T-helper 22 cell (primary cell): ENCODE measurements around the gene CAVIN2.

Source experiments
- DNase-seq: peaks from one replicate; pipeline ENCODE4 v3.0.0-alpha.2; 2020; ENCODE audit warnings: low read depth

CAVIN2 gene

DNA sequence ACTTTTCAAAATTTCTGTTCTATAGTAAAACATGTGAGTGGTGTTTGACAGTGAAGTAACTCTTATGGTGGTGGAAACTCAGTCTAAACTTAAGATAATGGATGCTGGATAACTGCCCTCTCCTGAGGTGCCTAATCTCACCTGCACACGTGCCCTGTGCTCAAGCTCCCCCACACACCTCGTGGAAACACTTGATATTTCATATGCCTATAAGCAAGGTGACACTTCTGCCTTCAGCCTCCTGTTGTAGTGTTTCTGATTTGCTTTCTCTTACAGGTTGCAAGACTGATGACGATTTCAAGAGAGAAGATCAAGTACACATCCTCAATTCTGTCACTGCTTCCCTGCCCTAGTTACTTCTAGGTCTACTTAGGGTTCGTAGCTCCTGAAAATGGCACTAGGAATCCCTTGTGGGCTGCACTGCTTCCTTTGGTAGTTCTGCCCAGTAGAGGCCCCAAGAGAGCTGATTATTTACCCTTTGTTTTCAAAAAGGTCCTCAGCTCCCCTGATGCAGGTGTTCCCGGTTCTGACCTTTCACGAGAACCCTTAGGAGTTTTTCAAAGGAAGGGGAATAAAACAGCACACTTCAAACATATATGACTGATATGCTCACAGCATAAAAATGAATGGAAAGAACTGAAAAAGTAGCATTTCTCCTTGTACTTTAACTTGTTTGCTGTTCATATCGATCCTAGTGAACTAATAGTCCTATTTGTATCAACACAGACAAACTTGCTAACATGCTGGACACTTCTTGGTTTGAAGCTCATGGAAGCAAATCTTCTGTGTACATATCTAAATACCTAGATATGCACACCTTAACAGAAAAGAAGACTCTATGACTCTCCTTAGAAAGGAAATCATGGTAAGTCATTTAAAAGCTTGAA, 6.7 kb downstream of the CAVIN2 start:
- no peak for DNase-seq

DNA sequence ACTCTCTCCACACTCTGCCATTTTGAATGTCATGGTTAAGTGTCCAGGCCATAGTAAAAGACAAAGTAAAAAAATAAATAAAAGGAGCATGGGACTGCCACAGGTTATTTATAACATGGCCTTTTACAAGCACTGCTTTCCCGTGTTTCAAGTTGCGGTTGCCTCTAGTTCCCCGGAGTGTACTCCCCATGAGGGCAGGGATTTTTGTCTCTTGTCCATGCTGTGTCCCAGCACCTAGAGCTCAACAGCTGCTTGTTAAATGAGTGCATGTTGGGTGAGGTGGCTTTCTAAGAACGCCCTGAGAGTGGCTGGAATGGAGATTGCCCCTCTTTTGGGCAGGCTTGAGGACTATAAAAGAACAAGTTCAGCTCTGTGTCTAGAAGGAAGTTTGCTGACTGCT, 8.4 kb downstream of the CAVIN2 start:
- no peak for DNase-seq

DNA sequence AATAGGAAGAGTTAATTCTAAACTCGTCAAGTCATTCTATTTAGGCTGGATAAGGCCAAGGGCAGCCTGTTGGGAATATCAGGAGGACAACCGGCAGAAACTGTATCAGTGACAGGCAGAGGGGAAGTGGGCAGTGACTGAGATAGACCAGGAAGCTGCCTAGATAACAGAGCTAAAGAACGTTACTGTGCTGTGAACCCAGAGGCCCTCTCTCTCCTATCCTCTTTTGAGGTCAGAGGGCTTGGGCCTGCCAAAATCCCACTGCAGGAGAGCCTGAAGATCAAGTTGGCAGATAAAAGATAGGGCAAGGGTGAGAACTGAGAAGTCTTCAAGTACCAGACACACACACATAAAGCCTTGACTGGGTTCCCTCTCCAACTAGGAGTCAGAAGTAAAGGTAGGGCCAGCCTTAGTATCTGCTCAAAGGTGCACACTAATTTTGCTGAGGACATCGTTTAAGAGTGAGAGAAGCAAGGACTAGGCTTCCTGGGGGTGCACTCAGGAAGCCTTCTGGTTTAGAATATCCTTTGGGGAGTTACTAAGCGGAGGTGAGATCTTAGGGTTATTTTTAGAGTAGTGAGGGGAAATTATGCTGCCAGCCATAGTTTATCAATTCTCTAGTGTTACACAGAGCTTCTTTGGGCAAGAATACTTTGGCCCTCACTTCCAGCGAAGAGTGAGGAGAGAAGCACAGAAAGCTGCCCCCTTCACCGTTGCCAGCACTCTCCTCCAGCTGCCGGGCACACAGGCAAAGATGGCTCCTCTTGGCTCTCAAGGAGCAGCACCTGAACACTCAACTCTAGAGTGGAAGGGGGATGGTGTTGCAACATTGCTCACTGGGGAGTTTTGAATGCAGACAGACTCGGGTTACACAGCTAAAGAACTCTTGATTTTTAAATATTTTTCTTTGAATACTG, 9.8 kb downstream of the CAVIN2 start:
- DNase-seq: no peak

DNA sequence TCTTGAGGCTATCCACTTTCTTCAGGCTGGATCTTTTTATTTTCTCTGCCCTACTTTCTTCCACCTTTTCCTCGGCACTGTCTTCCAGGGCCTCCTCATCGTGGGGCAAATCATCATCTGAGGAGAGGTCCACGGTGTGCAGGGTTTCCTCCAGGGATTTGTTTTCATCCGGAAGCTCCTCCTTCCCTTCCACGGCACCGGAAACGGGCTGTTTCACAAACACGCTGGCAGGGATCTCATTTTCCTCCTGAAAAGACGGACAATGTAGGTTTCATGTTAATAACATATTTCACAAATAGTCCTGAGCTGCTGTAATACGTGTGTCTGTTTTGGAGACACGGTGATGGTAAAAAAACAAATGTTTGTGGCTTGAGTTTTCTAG, 10.4 kb downstream of the CAVIN2 start:
- DNase-seq: no peak

DNA sequence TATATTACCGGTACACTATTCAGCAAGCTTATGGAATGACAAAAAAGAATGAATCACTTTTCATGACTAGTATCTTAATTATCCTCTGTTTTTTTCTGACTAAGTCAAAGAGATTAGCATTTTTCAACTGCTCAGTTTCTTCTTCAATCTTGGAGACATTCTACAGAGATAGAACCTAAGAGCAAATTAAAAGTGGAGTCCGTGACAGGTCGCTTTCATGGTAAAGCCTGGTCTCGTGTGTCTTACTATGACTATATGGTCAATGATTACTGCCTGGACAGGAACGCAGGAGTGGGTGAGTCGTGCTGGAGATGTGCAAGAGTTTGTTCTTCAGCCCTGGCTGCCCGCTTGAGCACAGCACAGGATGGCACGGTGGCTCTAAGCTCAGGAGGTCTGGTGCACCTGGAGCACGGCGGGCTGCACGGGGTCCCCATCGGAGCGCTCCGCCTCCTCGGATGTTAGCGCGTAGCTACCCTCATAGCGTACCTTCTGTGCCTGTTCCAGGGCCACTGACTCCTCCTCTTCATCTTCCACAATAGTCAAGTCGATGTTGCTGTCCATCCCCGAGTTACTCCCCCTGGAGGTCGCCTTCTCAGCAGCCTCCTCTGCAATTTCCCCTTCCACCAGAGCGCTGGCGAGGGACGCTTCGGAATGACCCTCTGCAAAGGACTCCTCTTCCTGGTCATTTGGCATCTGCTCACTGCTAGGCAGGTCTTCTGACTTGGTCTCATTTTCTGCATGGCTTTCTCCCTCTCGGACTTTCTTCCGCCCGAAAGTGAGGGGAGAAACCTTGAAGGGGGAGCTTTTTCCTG, 11.1 kb downstream of the CAVIN2 start:
- no peak for DNase-seq

DNA sequence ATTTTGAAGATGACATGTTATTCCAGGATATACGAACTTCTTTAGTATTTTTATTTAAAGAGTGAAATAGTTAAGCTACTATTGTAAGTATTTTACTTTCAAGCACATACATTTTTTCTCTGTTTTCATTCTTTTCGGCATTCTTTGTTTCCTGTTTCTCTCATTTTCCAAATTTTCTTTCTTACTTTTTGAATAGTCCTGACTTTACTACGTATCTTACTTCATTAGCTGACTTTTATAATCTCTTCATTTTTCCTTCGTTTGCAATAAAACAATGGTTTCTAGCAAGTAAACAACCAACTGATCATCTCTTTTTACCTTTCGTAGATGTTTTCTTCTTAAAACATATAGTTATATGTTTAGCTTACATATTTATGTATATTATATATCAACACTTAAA, 11.8 kb downstream of the CAVIN2 start:
- DNase-seq: no peak

DNA sequence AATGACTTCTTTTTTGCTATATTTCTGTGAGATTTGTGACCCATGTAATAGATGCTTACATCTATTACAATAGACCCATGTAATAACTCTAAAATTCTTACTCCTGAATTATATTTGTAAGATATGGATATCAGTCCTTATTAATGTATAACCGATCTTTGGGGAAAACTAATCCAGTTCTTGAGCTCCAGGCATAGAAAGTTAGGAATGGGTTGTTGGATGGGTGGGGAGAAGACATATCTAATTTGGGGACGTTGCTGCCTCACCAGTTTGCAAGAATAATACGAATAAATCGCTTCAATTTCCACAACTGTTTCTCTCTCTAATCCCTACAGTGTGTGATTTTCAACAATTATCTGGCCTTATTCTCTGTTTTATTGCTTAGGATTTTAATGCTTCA, 13.5 kb downstream of the CAVIN2 start:
- DNase-seq: no peak

DNA sequence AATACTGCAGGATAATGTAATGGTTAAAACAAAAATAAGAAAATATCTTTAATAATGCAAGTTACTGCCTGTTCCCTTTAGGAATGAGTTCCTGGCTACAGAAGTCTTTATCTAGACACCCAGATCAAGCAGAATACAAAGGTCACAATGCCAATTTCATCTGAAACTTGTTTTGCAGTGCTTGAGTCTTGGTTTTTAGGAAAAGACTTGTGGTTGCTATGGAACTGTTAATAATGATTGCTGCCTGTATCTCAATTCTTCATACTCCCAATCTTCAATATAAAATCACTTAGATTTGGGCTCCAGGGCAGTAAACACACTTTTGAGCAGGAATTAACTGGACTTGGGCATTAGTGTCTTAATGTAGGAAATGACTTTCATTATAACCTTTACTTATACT, 14.2 kb downstream of the CAVIN2 start:
- no peak for DNase-seq

DNA sequence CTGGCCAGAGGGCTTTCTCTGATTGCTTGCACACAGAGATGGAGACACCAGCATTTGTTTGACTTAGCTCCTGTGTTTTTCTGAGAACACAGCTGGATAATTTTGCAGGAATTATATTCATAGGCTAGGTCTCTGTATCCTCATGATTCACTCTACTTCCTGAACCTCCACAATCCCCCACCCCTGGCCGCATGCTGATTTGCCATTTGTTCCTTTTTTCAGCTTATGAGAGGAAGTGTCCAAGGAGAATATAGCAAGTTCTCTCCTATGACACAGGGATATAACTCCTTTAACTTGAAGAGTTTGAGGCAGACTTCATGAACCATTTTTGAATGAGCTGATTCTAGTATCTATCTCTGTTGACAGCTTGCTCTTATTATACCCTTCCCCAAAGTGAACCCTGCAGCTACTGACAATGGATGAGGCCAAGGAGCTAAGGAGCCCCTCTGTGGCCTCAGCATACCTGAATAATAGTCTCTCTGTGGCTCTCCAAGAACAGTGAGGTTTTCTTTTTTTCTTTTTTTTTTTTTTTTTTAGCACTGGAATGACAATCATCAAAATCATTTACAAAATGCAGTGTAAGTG, 15.4 kb downstream of the CAVIN2 start:
- DNase-seq: no peak

DNA sequence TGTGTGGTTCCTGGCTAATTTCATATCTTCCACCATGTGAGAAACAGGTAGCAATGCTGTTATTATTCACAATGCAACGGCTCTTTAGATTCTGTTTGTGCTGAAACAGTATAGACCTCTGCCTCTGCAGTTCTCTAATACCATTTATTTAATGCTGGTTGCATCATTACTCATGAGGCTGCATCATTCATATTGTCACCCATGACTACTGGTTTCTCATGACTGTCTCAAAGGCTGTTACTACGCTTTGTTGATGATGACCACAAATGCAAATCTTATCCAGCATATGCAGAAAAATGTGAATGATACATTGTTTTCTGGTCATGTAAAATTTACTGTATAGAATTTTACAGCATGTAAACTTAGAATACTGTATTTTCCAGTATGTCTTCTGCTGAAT, 22.5 kb downstream of the CAVIN2 start:
- no peak for DNase-seq

DNA sequence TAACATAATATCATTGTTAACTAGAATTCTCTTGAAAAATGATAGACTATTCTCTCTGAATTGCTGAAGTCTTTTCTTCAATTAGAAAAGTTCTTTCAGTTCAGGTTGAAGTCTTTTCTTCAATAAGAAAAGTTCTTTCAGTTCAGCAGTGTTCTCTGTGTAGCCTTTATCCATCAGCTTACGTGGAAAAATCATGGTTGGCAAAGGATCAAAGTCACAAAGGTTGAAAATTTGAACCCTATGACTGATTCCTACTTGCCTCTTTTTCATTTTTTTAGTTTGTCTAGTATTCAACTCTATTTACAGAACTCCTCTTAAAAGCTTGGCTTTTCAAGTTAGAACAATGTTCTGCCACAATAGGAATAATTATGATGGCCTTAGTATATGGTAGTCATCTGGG, 25.8 kb downstream of the CAVIN2 start:
- DNase-seq: no peak

DNA sequence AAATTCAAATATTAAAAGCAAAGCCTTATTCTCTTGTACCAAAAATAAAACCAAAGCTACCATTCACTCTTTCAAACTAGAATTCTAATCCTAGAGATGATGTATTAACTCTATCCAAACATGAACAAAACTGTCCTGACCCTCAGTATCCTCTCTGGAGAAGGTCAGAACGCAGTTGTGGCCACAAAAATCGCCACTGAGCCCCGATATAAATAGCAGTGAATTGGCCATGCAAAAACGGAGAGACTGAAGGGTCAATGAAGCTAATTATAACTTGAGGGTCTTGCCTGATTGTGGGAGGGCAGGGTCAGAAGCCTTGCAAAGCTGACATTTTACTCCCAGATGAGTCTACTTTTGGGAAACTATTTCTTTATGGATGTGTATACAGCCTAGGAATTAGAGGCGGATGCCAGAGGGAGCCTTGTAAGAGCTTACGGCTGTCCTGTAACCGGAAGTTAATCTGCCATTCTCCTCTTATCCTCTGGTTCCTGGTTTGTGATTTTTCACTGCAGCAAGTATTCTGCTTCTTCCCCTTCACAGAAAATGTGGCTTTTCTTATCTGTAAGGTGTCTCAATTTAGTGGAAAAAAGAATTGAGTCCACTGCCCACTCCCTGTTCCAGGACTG, 28.1 kb downstream of the CAVIN2 start:
- DNase-seq: no peak

DNA sequence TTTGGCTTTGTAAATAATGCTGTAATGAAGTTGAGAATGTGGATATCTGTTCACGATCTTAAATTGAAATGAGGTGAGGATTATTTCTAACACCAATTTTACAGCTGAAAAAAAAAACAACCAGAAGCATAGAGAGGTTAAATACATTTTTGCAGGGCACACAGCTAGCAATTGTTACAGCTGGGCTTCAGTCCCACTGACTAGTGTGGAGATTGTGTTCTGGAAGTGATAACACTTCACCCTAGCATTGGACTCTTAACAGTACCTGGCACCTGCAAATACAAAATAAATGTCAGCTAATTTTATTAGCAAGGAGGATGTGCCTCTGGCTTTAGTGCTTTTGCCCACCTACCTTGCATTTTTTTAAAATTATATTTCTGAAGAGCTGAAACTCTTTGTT, 28.8 kb downstream of the CAVIN2 start:
- DNase-seq: no peak

DNA sequence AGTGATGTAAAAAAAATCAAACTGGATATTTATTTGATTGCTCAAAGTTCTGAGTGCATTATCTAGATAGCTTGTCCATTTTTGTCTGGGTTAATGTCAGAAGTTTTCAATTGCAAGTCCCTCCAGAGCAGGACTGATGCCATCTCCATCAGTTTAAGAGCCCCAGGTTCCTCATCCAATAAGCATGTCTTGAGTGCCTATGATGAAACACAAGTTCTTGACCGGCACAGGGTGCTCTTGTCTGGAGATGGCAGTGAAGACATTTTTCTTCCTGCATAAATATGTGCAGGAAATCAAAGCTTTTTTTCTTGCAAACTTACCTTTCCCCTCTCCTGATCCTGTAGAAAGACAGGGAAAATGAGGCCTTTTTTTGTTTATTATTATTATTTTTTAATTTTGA, 31.9 kb downstream of the CAVIN2 start:
- no peak for DNase-seq

DNA sequence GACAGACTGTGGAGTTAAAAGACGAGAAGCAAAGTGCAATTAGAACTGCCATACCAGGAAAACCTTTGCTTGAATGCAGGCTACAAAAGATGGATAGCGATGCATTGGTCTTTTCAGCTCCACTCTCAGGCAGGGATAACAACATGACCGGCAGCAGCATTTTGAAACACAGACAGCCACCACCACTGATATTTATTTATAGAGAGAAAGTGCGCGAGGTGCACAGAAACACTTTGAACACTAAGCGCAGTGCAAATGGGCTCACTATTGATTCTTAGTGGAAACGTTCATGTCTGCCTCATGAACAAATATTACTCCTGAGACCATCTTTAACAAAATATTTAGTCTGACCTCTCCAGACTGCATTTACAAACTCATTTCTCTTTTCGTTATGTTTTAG, 32.9 kb downstream of the CAVIN2 start:
- DNase-seq: no peak

DNA sequence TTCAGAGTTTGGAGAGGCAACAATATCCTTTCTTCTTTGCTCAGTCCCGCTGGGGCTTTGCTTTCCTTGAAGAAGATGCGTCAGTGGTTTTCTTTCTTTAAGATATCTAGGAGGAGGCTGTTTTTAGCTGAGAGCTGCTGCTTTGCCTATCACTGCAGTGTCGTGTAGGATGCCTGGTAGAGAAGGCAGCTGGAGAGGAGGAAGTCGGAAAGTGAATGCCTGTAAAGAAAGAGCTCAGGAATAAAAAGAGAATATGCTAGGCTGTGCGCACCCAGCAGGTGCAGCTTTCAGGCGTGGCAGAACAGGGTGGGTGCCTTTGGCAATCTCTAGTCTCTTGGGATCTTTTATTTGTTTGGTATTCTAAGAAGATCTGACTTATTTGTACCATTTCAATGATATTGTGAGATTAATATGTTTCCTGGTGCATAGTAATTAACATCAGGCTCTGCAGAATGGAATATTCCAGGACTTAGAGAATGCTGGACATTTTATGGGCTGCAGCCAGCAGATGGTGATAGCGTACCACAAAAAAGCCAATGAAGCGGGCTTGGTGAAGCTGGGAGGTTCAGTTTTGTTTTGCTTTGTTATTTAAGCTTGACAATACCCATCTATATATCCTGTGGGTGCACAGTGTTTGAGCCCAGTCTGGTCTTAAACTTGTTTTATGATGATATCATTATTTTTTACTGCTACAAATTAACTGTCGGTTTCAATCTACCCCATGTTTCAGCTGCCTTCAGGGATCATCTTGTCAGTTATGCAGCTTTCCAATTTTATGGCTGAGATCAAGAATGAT, 34.9 kb downstream of the CAVIN2 start:
- no peak for DNase-seq

DNA sequence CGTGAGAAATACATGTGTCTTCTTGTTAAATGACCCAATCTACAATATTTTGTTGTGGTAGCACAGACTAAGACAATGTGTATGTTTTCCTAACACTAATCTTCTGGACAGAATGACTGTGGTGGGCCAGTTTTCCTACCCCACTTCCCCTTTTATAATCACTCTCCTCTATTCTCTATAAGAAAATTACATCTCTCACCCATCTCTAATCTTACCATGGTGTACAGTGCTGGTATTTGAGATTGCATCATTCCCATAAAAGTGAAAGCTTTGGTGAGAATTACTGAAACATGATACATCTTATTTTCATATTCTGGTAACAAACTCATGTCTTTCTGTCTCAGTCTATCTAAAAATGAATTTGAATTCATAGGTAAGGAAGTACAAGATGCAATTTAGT, 40.5 kb downstream of the CAVIN2 start:
- no peak for DNase-seq

DNA sequence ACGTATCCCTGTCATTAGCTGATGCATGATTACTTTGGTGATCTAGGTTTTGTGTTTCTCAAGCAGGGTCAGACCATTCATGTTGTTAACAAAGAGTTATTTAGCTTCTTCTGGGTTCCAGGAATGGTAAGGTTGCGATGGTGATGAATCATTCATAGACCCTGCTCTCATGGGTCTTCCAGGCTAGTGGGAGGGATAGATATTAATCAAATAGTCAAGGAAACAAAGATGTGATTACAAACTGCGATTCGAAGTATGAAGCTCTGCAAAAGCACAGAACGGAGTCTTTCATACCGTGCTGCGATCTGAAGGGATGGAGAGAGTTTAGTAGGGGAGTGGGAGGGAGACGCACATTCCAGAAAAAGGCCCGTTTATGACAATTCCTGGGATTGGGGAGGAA, 42.1 kb downstream of the CAVIN2 start:
- no peak for DNase-seq

DNA sequence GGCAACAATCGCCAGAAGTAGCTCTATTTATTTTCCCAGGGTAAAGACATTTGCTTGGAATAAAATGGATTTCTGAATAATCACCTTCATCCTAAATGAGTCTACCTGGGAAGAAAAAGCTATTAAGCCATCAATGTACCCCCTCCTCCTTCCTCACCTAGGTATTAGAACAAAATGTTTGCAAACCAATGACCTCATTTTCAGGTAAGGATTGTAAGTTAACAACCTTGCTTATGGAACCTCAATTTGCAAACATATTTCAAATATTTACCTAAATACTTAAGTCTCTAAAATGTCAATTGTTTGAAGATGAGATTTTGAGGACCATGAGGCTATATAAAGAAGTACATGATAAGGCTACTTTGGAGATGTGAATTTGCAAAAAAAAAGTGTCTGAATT, 43.9 kb downstream of the CAVIN2 start:
- DNase-seq: no peak

DNA sequence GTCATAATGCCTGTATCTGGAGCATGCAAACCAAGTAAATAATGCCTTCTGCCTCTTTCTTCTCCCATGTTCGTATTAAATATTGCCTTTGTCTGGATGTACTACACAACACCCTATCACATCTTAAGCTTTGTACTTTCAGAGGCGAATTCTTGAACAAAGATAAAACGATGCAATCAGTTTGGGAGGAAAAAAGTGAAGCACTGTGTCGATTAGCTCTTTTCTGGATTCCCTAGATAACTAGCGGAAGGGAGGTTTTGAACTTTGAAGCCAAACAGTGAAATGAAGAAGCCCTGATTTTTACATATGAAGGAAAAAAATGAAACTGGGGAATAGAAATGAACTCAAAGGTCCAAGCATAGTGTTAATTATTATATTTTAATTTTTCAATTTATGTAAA, 44.7 kb downstream of the CAVIN2 start:
- DNase-seq: no peak

DNA sequence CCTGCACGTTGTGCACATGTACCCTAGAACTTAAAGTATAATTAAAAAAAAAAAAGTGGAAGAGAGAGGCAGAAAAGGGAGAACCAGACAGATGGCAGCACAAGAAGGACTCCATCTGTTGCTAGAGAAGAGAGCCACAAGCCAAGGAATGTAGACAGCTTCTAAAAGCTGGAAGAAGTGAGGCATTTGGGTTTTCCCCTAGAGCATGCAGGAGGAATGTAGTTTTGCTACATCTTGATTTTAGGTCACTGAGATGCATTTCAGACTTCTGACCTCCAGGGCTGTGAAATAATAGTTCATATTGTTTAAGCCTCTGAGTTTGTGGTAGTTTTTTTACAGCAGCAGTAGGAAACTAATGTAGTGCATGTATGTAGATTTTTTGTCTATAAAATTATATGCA, 46.0 kb downstream of the CAVIN2 start:
- no peak for DNase-seq
